OCI-LY7 (cell line): ENCODE data around the gene KRT72.

ENCODE experiments used
- CTCF ChIP-seq: fragments of 200-600 bp; sonication (generic); conservative IDR thresholded peaks from 2 replicates; pipeline ENCODE4 v1.5.1; 2014; ENCODE audit warnings: mild to moderate bottlenecking, antibody characterized with exemption, low read length, moderate library complexity, mixed read lengths
- EZH2phosphoT487 ChIP-seq: fragments of 200-600 bp; sonication (generic); IDR thresholded peaks from 2 replicates; pipeline ENCODE4 v1.6.1; 2018; ENCODE audit warnings: low read depth, borderline replicate concordance, mild to moderate bottlenecking, mixed run types, antibody characterized with exemption, low read length, moderate library complexity, mixed read lengths

DNA sequence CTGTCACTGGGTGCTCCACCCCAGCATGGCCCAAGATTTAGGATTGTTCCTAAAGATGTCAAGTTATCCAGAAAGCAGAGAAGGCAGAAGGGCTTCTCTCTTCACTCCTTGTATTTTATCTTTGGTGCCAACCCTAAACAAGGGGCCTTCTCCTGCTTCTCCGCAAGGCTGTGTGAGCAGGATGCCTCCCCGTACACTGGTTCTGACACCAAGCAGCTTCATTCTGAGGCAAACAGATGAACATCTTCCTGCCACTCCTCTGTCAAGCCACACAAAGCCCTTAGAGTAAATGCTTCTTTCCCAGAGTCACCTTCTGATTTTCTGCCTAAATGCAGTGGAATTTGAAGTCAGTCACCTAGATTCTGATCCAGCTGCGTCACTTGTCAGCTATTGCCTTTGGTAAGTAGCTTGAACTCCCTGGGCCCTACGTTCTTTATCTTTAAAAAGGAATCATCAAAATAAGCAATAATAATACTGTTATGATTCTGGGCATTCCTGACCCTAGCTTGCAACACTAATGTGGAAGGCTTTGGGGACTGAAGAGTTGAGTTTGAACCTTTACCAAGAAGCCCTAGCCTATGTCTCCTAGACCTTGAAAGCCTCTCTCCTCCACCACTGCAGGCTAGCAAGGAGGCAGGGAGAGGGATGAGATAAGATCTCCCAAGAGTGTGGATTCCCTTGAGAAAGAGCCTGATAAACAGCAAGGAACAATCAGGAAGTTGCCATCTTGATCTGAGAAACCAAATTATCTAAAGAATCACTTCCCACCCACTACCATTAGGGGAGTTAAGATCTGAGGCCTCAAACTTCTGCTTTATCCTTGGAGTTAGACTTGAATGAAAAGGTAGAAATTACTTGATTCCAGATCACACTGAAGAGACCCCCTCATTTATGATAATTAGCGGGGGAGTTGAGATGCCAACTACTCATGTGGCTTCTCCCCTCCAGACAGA lies 11.4 kb upstream of the KRT72 start:
- TF ChIP-seq EZH2phosphoT487 (no peak), CTCF (no peak)
